Measurements from ENCODE around the gene KLHL1.

Gene KLHL1

GRCh38 chr13:69999875-70000274 is 108.4 kb downstream of the KLHL1 start:
- no peak for DNase-seq (ENCODE audit: low read depth)

- DNase-seq (ENCODE audit: low read depth): no peak
These were observed 111.2 kb downstream of the KLHL1 start for GRCh38 chr13:69997061-69997460.

- DNase-seq (ENCODE audit: low read depth): no peak
These were observed 127.5 kb downstream of the KLHL1 start for GRCh38 chr13:69980799-69981198.

GRCh38 chr13:69975496-69975895 is 132.8 kb downstream of the KLHL1 start:
- no peak for DNase-seq (ENCODE audit: low read depth)

GRCh38 chr13:69970520-69970919 is 137.7 kb downstream of the KLHL1 start:
- no peak for DNase-seq (ENCODE audit: low read depth)

GRCh38 chr13:69959046-69959445 is 149.2 kb downstream of the KLHL1 start:
- no peak for DNase-seq (ENCODE audit: low read depth)

GRCh38 chr13:69956839-69957238 is 151.4 kb downstream of the KLHL1 start:
- DNase-seq (ENCODE audit: low read depth): no peak

GRCh38 chr13:69956349-69956748 is 151.9 kb downstream of the KLHL1 start:
- no peak for DNase-seq (ENCODE audit: low read depth)

GRCh38 chr13:69955271-69955670 is 153.0 kb downstream of the KLHL1 start:
- no peak for DNase-seq (ENCODE audit: low read depth)

GRCh38 chr13:69951412-69951811 is 156.8 kb downstream of the KLHL1 start:
- DNase-seq (ENCODE audit: low read depth): no peak

GRCh38 chr13:69950160-69950559 is 158.1 kb downstream of the KLHL1 start:
- no peak for DNase-seq (ENCODE audit: low read depth)

- DNase-seq (ENCODE audit: low read depth): no peak
These were observed 160.2 kb downstream of the KLHL1 start for GRCh38 chr13:69948016-69948415.

GRCh38 chr13:69947582-69947981 is 160.7 kb downstream of the KLHL1 start:
- DNase-seq (ENCODE audit: low read depth): no peak

- no peak for DNase-seq (ENCODE audit: low read depth)
These were observed 161.7 kb downstream of the KLHL1 start for GRCh38 chr13:69946511-69946910.

- no peak for DNase-seq (ENCODE audit: low read depth)
These were observed 173.2 kb downstream of the KLHL1 start for GRCh38 chr13:69935043-69935442.

GRCh38 chr13:69928262-69928661 is 180.0 kb downstream of the KLHL1 start:
- DNase-seq (ENCODE audit: low read depth): no peak

- no peak for DNase-seq (ENCODE audit: low read depth)
These were observed 187.1 kb downstream of the KLHL1 start for GRCh38 chr13:69921156-69921555.

GRCh38 chr13:69912630-69913029 is 195.6 kb downstream of the KLHL1 start:
- DNase-seq (ENCODE audit: low read depth): no peak

- no peak for DNase-seq (ENCODE audit: low read depth)
These were observed 197.5 kb downstream of the KLHL1 start for GRCh38 chr13:69910800-69911199.

GRCh38 chr13:69904784-69905183 is 203.5 kb downstream of the KLHL1 start:
- DNase-seq (ENCODE audit: low read depth): no peak

GRCh38 chr13:69903081-69903480 is 205.2 kb downstream of the KLHL1 start:
- no peak for DNase-seq (ENCODE audit: low read depth)

GRCh38 chr13:69882451-69882850 is 225.8 kb downstream of the KLHL1 start:
- DNase-seq (ENCODE audit: low read depth): no peak

- no peak for DNase-seq (ENCODE audit: low read depth)
These were observed 228.3 kb downstream of the KLHL1 start for GRCh38 chr13:69879936-69880335.

GRCh38 chr13:69872321-69873047 is 235.8 kb downstream of the KLHL1 start:
- DNase-seq (ENCODE audit: low read depth): no peak
